ENCODE measurements around the gene STK32C.

Gene STK32C

DNA sequence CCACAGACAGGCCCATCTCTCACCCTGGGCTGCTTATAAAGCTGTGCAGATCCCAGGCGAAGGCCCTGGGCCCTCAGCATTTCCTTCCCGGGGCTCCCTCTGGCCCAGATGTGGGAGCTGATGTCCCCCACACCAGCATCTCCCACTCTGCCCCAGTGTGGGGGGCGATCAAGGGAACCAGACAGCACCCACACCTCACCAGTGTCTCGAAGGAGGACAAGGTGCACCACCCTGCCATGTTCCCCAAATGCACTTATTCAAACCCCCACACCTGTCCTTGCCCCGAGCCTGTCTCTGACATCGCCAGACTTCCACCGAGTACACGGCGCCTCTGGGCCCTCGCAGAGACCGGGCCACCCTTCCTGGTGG lies 101.4 kb downstream of the STK32C start:
- DNase-seq: no peak

DNA sequence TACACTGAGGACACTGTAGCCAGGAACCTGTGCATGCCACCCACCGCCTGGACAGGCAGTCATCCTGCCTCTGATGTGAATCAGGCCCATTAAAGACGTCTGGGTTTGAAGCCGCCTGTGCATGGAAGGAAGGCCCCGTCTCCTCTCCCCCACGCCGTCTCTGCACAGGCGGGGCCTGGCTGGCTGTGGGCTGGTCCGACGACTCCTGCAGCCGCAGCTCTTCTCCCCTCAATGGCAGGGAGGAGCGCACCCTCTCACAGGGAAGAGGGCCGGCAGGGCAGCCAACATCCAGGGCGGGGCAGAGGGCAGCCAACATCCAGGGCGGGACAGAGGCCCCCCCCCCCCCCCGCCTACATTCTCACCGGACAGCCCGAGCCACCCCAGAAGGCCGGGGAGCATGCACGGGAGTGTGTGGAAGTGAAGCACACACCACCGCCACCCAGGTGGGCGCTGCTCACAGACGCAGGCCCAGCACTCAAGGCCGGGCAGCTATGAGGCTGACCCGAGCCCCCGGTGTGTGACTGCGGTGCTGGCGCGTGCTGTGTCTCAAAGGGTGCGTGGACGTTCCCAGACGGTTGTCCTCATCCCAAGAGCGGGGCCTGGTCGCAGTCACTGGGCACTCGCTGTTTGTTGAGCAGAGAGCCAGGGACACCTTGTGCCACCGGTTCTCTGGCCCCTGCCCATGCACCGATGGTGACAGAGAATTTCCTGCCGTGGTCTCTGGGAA lies 101.9 kb downstream of the STK32C start:
- DNase-seq: no peak

DNA sequence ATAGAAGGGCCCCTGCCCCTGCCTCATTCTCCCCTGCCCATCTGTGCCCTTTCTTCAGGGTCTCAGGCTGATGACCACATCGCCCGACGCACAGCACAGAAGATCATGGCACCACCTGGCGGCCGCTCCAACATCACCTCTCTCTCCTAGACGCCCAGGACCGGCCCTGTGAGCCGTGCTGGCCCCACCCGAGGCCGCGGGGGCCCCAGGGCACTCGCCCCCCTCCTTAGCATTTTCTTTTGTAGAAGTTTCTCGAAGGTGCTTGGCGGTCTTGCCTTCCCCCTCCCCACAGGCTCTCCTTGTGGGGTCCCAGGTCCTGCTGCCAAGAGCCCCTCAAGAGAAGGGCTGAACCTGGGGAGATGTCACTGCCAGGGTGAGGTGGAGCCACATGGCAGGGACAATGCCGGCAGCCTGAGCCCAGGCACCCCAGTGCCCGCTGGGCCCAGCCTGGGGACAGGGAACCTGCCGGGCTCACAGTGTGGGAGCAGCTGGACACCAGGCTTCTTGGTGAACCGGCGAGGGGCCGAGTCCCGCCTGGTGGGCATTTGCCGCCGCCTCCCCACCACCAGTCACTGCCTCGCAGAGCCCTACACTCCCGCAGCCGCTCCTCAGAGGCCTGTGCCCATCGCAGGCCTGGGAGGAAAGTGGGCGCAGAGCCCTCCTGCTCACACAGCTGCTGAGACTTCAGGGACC lies 102.8 kb downstream of the STK32C start:
- no peak for DNase-seq

DNA sequence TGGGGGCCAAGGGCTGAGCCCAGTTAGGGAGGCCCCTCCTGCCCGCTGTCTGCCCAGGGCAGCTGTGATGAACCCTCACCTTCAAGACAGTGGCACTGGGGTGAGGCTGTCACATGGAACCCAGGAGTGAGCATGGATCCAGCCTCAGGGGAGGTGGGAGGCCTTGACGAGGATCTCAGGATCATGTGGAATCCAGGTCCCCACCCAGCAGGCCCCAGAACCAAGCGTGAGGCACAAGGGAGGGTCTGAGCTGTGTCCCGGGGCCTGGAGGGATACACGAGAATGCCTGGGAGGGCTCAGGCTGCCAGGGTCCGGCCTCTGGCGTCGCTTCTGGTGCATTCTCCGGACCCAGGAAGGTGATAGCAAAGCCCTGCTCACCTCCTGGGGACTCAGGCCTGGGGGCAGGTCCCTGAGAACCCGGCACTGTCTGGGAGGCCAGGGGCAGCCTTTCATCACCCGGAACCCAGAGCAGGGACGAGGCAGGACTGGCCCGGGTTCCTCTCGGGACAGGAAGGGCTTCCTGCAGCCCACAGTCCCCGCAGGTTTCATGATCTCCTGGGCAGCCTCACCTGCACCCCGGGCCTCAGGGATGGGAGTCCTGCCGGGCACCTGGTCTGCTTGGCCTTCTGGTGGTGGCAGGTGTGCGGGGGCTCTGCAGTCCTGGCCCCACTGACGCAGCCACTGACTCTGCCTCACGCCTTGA lies 103.5 kb downstream of the STK32C start:
- DNase-seq: no peak

DNA sequence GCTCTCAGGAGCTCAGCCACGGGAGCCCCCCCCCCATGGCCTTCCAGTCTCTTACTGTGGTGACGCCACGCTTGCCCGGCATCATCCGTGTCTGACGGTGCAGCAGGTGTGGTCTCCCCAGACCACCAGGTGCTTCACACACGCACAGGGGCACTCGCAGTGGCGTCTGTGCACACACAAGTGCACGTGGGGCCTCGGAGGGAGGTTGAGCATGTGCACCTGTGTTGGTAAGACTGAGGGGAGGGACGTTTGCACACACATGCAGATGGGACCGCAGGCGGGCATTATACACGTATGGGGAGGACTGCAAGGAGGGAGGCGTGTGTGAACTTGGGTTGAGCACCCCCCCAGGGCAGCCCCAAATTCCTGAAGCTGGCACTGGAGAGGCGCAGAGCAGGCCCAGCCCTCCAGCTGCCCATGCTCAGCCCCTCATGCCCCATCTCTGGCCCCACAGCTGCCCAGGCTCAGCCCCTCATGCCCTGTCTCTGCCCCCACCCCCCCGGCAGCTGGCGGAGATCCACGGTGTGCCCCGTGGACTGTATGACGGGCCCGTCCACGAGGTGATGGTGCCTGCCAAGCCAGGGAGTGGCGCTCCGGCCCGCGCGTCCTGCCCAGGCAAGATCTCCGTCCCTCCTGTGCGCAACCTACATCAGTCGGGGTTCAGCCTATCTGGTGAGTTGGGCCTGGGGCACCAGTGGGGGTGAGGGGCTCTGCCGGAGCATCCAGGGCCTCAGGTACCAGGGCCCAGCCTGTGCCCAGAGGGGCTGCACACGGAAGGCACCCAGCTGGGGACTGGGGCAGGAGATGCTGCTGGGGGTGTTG lies 104.3 kb downstream of the STK32C start:
- DNase-seq: no peak

DNA sequence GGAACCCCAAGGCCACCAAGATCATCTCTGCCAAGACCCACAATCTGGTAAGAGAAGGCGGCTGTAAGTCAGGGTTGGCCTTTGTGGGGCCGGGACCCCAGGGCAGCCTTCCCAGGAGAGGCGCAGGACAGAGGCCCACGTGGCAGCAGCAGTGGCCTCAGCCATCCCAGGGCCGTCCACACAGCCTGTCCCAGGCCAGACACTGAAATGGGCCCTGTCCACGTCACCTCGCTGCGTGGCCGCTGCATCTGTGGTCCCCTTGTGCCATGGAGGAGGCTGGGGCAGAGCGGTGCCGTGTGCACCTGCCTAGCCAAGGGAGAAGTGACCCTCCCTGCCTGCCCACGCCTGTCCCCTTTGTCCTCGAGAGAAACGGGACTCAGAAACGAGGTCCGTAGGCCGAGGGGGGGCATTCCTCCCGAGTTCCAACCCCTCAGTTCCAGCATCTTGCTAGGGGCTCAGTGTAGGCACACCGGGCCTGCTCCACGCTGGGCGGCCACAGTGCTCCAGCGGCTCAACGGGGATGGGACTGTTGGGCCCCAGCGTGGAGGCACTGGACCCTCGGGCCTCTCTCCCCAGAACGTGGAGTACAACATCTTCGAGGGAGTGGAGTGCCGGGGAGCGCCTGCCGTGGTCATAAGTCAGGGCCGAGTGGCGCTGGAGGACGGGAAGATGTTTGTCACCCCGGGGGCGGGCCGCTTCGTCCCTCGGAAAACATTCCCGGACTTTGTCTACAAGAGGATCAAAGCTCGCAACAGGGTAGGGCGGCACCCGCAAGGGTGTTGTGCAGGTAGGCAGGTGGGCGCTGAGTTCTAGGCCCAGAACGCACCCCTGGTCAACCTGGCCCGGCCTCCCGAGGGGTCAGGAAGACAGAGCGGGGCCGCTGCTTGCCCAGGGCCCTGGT lies 105.4 kb downstream of the STK32C start:
- no peak for DNase-seq

DNA sequence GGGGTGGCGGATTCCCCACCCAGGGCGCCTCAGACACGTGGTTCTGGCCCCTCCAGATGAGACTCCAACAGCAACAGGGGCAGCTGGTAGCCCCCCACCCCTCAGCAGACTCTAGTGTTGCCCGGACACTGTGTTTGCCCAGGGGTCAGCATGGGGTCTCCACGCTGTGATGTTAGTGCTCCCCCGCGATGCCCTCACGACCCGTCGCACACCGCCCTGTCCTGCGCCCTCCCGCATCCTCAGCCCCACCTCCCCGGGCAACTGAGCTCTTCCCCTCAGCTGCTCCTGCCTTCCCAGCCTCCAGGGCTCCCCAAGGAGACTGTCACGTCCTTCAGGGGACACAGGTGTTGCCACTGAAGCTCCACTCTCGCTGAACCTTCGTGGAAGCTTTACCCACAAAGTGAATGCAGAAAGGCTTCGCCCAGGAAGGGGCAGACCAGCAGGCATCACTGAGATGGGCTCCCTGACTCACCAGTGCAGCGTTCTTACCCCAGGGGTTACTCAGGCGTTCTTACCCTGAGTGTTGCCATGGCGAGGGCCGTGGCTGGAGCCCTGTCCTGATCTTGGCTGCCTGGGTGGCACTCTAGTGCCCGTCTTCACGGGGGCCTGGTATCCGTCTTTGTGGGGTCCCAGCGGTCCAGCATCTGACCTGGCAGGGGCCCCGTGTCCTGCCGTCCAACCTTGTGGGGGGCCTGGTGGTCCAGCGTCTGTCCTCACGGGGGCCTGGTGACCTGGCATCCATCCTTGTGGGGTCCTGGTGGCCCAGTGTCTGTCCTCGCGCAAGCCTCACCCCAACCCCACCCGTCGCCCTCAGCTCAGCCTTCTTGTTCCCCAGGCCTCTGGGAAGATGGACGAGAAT lies 106.4 kb downstream of the STK32C start:
- DNase-seq: no peak

DNA sequence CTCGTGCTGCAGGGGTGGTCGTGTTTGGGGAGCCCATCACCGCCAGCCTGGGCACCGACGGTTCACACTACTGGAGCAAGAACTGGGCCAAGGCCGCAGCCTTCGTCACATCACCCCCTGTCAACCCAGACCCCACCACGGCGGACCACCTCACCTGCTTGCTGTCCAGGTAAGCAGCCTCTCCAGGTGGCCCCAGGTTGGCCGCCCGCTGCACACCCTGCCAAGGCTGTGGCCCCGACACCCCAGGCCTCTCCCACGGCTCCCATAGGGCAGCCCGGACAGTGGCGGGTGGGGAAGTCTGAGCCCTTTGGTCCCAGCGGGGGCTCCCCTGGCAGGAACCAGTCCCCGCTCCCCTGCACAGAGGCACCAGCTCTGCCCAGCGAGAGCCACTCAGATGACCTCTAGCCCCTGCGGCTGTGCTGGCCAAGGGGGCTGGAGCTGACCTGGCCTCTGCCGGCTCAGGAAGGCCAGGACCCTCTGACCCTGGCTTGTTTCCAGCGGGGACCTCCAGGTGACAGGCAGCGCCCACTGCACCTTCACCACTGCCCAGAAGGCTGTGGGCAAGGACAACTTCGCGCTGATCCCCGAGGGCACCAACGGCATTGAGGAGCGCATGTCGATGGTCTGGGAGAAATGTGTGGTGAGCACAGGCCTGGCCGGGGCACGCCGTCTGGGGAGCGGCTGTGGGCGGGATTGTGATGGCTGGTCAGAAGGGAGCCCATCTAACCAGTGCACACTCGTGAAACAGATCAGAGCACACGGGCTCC lies 107.2 kb downstream of the STK32C start:
- DNase-seq: no peak

DNA sequence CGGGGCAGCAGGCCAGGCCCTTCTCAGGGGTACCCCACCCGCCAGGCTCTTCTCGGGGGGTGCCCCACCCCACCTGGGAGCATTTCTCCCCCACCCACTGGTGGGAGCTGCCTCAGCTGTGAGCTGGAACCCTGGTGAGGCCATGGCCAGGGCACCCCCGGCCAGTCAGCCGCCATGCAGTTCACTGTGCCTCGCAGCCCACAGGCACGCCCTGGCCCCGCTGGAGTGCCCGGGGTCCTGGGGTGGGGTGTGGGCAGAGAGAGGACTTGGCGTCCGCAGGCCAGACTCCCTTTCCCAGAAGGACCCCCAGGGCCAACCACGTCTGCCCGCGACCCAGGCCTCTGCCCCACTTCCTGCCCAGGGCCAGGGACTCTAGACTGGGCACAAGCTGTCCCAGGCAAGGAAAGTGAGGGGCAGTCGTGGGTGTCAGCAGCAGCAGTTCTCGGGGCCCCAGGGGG lies 107.9 kb downstream of the STK32C start:
- no peak for DNase-seq

DNA sequence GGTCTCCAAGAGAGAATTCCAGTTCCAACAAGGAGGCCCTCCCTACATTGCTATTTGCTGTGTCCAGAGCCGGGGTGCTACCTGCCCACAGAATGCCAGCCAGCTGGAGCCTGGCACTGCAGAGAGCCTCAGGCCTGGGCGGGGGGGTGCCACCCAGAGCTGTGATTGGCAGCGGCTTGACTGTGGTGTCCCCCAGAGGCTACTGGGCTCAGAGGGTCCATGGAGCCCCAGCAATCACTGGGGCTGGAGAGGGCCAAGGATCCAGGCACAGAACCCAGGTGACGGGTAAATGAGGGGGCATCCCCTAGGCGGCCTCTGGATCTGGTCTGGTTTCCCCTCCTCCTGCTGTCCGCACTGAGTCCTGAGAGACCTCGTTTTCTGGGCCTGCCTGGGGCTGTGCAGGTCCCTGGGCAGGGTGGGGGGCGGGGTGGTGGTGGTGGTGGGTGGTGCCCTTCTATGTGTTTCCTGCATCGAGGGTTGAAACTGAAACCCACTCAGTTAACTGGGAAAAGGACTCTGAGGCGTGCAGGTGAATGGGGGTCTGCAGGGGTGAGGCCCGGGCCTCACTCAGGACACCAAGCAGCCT lies 108.4 kb downstream of the STK32C start:
- no peak for DNase-seq

DNA sequence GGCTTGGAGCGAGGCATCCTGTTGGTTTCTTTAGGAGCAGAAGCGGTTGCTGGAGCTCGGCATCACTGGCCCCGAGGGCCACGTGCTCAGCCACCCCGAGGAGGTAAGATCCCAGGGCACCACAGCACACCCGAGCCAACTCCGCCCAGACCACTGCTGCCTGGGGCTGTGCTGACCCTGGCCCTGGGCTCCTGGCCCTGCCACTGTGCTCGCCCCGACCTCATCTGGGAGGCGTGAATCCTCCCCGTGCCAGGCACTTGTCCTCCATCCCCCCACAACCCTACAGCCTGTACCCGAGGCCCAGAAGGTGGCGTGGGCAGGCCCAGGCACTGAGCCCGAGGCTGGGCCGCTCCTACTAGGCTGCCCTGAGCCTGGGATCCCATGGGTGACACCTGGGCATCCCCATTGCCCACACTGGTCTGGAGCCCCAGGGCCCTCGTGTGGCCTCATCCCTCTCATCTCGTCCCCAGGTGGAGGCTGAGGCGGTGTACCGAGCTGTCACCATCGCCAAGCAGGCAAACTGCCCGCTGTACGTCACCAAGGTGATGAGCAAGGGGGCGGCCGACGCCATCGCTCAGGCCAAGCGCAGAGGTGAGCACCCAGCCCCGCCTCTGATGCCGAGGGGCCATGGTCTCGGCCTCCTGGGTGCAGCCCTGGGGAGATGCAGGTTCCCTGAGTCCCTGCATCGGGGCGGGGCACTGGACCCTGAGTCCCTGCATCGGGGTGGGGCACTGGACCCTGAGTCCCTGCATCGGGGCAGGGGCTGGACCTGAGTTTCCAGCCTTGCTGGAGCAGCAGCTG lies 109.2 kb downstream of the STK32C start:
- no peak for DNase-seq

DNA sequence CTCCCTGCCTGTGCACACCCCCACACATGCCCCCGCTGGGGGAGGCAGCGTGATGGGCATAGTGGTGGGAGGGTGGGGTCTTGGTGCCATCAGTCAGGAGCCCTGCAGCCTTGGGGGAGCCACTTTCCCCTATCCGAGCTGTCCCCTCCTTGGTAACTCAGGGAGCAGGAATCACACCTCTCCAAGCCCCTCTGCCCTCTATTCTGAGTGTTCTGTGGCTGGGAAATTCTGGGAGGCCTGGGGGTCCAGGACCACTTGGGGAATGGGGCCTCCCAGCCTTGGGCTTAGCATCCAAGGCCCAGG lies 109.7 kb downstream of the STK32C start:
- no peak for DNase-seq

DNA sequence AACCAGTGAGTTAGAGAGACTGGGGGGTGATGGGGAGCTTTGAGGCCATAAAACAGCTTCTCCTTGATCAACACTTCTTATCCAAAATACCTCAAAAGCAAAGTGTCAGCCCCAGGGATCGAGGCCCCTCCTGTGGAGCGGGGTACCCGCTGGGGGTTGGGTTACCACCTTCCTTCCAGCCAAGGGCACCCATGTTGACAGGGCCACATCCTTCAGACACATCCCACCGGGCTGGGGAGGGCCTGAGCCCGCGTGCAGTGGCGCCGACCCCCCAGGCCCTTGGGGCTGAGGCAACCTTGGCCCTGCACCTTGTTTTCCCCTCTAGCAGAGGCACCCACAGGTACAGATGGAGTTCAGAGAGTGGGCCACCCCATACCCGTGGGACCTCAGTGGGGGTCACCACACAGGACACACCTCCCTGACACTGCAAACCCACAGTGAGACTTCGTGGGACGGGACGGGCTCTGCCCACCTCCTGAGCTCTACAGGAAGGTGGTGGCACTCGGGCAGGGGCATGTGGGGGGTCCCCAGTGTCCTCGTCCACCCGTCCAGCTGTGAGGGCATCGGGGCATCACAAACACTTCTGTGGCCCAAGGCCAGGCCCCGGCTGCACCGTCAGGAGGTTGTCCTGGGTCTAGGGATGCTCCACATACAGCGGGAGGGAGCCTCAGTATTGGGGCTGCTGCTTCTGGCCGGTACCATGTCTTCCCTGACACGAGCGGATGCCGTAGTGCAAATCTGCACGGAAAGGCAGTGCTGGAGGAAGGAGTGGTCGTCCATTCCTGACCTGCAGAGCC lies 110.3 kb downstream of the STK32C start:
- no peak for DNase-seq

DNA sequence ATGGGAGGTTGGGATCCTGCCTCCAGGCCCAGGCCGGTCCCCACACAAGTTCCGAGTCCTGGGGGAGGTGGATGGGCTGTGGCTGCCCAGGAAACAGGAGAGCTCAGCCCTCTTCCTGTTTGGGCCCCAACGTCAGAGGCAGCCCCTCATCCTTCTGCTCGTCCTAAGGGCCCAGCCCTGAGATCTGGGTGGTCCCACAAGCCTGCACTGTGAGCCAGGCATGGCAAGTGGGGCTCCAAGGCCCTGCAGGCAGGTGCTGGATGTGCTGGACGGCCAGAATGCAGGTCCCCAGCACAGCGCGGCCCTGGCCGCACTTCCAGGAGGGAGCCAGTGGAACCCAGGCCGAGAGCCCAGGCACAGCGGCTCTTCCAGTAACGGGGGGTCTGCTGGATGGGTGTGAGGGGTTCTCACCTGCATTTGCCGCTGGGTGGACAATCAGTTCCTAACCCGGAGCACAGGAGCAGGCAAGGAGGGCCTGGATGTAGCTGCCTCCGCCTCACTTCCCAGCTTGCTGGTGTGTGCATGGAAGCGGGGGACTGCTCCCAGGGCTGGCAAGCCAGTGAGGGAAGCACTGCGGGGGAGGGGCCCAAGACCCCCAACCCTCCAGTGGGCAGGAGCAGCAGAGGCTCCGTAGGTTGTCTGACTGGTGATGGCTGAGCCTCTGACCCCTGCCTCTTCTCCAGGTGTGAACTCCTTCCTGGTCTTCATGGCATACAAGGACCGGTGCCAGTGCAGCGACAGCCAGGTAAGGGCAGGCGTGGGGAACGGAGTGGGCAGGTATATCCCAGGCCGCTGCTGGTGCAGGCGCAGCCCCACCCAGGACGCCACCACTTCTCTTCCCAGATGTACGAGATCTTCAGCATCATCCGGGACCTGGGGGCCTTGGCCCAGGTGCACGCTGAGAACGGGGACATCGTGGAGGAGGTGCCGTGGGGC lies 111.3 kb downstream of the STK32C start:
- DNase-seq: no peak

DNA sequence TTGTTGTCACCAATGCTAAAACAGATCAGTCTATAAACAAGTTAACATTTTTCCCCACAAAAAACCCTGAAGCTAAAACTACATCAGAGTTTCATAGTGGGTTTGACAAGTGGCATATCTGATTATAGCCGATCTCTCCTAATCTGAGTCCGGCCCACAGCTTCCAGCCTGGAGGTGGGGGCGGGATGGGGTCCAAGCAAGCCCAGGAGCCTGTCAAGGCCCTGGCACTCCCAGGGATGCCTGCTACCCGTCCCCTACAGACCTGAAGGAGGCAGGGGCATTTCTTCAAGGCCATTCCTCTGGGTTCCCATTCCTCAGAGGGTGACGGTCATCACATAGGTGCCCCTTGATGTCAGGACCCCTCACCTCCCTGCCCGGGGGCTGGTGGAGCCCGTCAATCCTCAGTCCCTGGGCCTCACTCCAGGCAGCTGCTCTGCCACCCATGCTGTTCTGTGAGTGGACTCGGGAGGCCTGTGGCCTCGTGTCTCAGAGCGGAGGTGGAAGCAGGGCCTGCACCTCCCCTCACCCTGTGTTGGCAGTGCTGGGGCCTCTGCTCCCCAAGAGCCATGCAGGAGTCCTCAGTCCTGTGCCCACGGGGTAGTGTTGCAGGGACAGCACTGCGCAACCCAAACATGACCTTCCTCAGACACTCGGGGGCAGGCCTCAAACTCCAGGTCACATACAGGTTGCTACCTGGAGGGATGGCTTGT lies 112.2 kb downstream of the STK32C start:
- DNase-seq: no peak

DNA sequence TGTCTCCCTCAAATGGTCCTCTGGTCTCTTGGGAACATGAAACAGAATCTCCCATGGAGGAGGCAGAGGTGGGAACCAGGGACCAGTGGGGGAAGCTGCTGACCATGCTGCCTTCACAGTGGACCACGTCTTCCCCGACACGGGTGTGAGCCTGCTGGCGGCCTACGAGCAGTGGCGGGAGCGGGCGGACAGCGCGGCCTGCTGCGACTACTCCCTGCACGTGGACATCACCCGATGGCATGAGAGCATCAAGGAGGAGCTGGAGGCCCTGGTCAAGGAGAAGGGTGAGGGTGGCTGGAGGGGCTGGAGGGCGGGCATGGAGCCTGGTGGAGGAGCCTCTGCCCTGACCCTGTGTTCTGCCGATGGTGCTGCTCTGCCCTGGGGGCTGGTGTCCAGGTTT lies 113.0 kb downstream of the STK32C start:
- DNase-seq: no peak
